Measurements from ENCODE around the gene UBE2QL1. TPM values are rescaled to one million over a fixed set of nuclear protein-coding genes. Genes with fewer than 3 reads are reported as not detected.

The UBE2QL1 gene
- total RNA-seq, 1 donor from 2014 or later = not detected

DNA sequence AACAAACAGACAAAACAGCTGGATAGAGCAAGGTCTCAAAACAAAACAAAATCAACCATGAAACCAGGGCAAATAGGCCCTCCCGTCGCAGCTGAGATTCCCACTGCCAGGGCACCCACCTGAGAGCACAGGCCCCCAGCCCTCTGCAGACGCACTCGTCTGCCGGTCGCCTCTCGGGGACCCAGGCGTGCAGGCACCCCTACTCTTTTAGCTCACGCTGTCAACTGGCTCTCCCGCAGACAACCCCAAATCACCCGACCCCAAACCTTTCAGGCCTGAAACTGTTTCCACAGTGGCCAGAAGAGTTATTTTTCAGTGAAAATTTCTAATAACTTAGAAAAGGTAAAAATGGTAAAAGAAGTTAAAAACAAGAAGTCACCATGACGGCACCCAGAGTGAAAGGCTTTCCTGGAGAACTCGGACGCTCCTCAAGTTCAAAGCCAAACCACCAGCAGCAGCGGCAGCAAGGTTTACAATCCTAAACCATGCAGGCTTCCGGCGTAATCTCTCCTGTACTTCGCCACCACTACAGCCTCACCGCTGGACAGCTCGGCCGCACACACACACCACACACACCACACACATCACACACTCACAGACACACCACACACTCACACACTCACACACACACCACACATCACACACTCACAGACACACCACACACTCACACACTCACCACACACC is 1.9 kb upstream of the UBE2QL1 start:
- Mint-ChIP-seq H3K9me3 (ENCODE audit: unreplicated experiment) (peaks cover 6% of the 10 kb centered on the region), H3K27ac (ENCODE audit: unreplicated experiment) (no peak overlapping the region), H3K36me3 (ENCODE audit: unreplicated experiment) (peaks cover 2% of the 10 kb centered on the region), H3K27me3 (ENCODE audit: unreplicated experiment) (peaks cover 37% of the 10 kb centered on the region), H3K4me3 (ENCODE audit: unreplicated experiment) (no peak overlapping the region), H3K4me1 (ENCODE audit: unreplicated experiment) (peaks cover 3% of the 10 kb centered on the region)
- TF ChIP-seq, protein P1, sequence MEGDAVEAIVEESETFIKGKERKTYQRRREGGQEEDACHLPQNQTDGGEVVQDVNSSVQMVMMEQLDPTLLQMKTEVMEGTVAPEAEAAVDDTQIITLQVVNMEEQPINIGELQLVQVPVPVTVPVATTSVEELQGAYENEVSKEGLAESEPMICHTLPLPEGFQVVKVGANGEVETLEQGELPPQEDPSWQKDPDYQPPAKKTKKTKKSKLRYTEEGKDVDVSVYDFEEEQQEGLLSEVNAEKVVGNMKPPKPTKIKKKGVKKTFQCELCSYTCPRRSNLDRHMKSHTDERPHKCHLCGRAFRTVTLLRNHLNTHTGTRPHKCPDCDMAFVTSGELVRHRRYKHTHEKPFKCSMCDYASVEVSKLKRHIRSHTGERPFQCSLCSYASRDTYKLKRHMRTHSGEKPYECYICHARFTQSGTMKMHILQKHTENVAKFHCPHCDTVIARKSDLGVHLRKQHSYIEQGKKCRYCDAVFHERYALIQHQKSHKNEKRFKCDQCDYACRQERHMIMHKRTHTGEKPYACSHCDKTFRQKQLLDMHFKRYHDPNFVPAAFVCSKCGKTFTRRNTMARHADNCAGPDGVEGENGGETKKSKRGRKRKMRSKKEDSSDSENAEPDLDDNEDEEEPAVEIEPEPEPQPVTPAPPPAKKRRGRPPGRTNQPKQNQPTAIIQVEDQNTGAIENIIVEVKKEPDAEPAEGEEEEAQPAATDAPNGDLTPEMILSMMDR (IDR thresholded peaks at IDR 0.05) = no peak
- peak; percentile 54 for DNase-seq (ENCODE audit: extremely low spot score, unreplicated experiment)

DNA sequence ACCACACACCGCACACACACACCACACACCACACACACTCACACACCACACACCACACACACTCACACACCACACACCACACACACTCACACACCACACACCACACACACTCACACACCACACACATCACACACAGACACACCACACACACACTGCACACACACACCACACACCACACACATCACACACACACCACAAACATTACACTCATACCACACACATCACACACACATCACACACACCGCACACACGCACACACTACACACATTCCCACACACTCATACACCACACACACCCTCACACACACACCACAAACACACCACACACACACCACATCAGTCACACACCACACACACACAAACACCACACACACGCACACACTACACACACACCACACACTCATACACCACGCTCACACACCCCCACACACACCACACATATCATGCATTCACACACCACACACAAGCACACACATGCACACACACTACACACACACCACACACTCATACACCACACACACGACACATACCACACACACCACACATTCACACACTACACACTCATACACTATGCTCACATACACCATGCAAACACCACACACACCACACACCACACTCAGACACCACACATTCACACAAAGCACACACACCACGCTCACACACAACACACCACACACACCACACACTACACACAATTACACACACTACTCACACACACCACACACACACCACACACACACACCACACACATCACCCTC is 1.1 kb upstream of the UBE2QL1 start:
- Mint-ChIP-seq H3K9me3 (ENCODE audit: unreplicated experiment) (peaks cover 4% of the 10 kb centered on the region), H3K4me3 (ENCODE audit: unreplicated experiment) (no peak overlapping the region), H3K36me3 (ENCODE audit: unreplicated experiment) (peaks cover 2% of the 10 kb centered on the region), H3K27me3 (ENCODE audit: unreplicated experiment) (peaks cover 43% of the 10 kb centered on the region), H3K4me1 (ENCODE audit: unreplicated experiment) (peaks cover 3% of the 10 kb centered on the region), H3K27ac (ENCODE audit: unreplicated experiment) (no peak overlapping the region)
- TF ChIP-seq, protein P1 (IDR thresholded peaks at IDR 0.05) = no peak
- peak; percentile 8 for DNase-seq (ENCODE audit: extremely low spot score, unreplicated experiment)

DNA sequence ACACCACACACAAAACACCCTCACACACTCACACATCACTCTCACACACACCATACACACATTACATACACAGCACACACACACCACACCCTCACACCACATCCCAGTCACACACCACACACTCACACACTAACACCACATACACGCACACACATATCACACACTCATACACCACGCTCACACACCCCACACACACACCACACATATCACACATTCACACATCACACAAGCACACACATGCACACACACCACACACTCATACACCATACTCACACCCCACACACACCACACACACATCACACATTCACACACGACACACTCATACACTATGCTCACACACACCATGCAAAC is 543 bp upstream of the UBE2QL1 start:
- TF ChIP-seq, protein P1 (IDR thresholded peaks at IDR 0.05) = no peak
- Mint-ChIP-seq H3K36me3 (ENCODE audit: unreplicated experiment) (peaks cover 2% of the 10 kb centered on the region), H3K27me3 (ENCODE audit: unreplicated experiment) (peaks cover 41% of the 10 kb centered on the region), H3K9me3 (ENCODE audit: unreplicated experiment) (no peaks in the 10 kb centered on the region), H3K4me3 (ENCODE audit: unreplicated experiment) (no peak overlapping the region), H3K4me1 (ENCODE audit: unreplicated experiment) (peaks cover 3% of the 10 kb centered on the region), H3K27ac (ENCODE audit: unreplicated experiment) (no peak overlapping the region)
- DNase-seq (ENCODE audit: extremely low spot score, unreplicated experiment) = peak; percentile 32

DNA sequence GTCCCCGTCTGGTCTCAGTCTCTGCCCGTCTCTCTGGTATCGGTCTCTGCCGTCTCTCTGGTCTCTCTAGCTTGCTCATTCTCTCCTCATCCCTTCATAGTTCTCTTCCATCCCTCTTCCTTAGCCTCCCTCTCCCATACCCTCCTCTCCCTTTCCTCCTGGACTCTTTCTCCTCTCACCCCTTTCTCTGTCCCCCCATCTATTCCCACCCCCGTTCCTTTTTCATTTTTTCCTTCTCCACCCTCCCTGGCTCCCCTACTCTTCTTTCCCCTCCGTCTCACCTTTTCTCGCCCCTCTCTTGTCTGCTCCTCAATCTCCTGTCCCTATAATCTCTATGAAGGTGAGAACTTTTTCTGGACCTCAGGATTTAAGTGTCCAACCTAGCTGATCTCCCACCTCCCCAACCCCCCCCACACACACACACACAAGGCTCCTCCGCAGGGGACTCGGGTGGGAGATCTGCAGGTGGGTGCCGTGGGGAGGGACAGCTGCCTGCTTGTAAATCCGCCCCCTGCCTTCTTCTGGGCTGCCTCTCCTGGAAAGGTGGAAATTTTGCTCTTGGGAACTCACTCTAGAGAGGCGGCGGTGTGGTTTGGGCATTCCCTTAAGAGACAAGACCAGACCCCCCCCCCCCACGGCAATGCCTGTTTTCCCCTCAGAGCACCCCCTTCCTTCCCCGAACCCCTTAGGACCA is 953 bp downstream of the UBE2QL1 start:
- Mint-ChIP-seq H3K36me3 (ENCODE audit: unreplicated experiment) (peaks cover 2% of the 10 kb centered on the region), H3K4me1 (ENCODE audit: unreplicated experiment) (peaks cover 3% of the 10 kb centered on the region), H3K27ac (ENCODE audit: unreplicated experiment) (no peak overlapping the region), H3K9me3 (ENCODE audit: unreplicated experiment) (no peaks in the 10 kb centered on the region), H3K27me3 (ENCODE audit: unreplicated experiment) (peaks cover 38% of the 10 kb centered on the region), H3K4me3 (ENCODE audit: unreplicated experiment) (peak overlapping the region; percentile 55)
- TF ChIP-seq, protein P1 (IDR thresholded peaks at IDR 0.05) = no peak
- peak; percentile 54 for DNase-seq (ENCODE audit: extremely low spot score, unreplicated experiment)
